KMS-11 (cell line): ENCODE data around the gene INHA.

Source experiments
- H2AFZ ChIP-seq: fragments of 200-600 bp; sonication (generic); 2 replicates; pipeline ENCODE4 v1.6.1; 2016; ENCODE audit warnings: antibody characterized with exemption, mixed run types, low read depth
- H3K27ac ChIP-seq: fragments of 200-600 bp; sonication (generic); 2 replicates; pipeline ENCODE4 v1.6.1; 2016; ENCODE audit warnings: mild to moderate bottlenecking, mixed run types
- H3K27me3 ChIP-seq: fragments of 200-600 bp; sonication (generic); 2 replicates; pipeline ENCODE4 v1.6.1; 2017; ENCODE audit warnings: mild to moderate bottlenecking, low read depth, mixed run types, moderate library complexity; ENCODE audit not compliant: insufficient read depth
- H3K36me3 ChIP-seq: fragments of 200-600 bp; sonication (generic); 2 replicates; pipeline ENCODE4 v1.6.1; 2017; ENCODE audit warnings: mild to moderate bottlenecking, mixed run types; ENCODE audit not compliant: insufficient read depth
- H3K4me1 ChIP-seq: fragments of 200-600 bp; sonication (generic); 2 replicates; pipeline ENCODE4 v1.6.1; 2016; ENCODE audit warnings: mild to moderate bottlenecking, low read depth, mixed run types; ENCODE audit not compliant: poor library complexity, severe bottlenecking
- H3K4me2 ChIP-seq: fragments of 200-600 bp; sonication (generic); 2 replicates; pipeline ENCODE4 v1.7.0; 2016; ENCODE audit warnings: mild to moderate bottlenecking, mixed run types
- H3K4me3 ChIP-seq: fragments of 200-600 bp; sonication (generic); IDR thresholded peaks from 2 replicates; pipeline ENCODE4 v1.6.1; 2017; ENCODE audit warnings: low read depth, low read length, mixed read lengths; ENCODE audit not compliant: insufficient read depth
- H3K79me2 ChIP-seq: fragments of 200-600 bp; sonication (generic); 2 replicates; pipeline ENCODE4 v1.6.1; 2016; ENCODE audit warnings: low read depth, mixed run types; ENCODE audit not compliant: insufficient read depth
- H3K9ac ChIP-seq: fragments of 200-600 bp; sonication (generic); 2 replicates; pipeline ENCODE4 v1.6.1; 2016; ENCODE audit warnings: mild to moderate bottlenecking, mixed run types
- H4K20me1 ChIP-seq: fragments of 200-600 bp; sonication (generic); 2 replicates; pipeline ENCODE4 v1.6.1; 2016; ENCODE audit warnings: mild to moderate bottlenecking, mixed run types; ENCODE audit not compliant: insufficient read depth
- CTCF ChIP-seq: fragments of 200-600 bp; sonication (generic); conservative IDR thresholded peaks from 2 replicates; pipeline ENCODE4 v1.6.1; 2017; ENCODE audit warnings: low read depth, mild to moderate bottlenecking, antibody characterized with exemption, low read length, moderate library complexity, mixed read lengths

The INHA gene

GRCh38 chr2:219578811-219579613, 6.9 kb downstream of the INHA start:
- Histone ChIP-seq H3K27me3 (peaks cover 14% of the 10 kb centered on the region; the same call in 1 of the 2 replicates), H4K20me1 (no peaks in the 10 kb centered on the region), H3K9ac (no peak overlapping the region), H3K4me3 (no peak overlapping the region), H3K4me1 (no peaks in the 10 kb centered on the region), H3K4me2 (no peak overlapping the region), H2AFZ (no peak overlapping the region), H3K79me2 (no peaks in the 10 kb centered on the region), H3K27ac (no peak overlapping the region), H3K36me3 (no peaks in the 10 kb centered on the region)
- no peak for TF ChIP-seq CTCF

- H3K36me3 ChIP-seq = no peaks in the 10 kb centered on the region
- TF ChIP-seq CTCF = no peak
- H3K27ac ChIP-seq = no peak overlapping the region
These were observed 9.2 kb downstream of the INHA start for GRCh38 chr2:219581346-219581745.

GRCh38 chr2:219591091-219591490, 19.0 kb downstream of the INHA start:
- Histone ChIP-seq H3K4me2 (no peak overlapping the region), H4K20me1 (no peaks in the 10 kb centered on the region), H3K27me3 (no peaks in the 10 kb centered on the region), H3K79me2 (no peaks in the 10 kb centered on the region), H3K4me1 (no peaks in the 10 kb centered on the region), H3K9ac (no peak overlapping the region), H3K4me3 (no peak overlapping the region), H2AFZ (no peak overlapping the region), H3K27ac (no peak overlapping the region), H3K36me3 (no peaks in the 10 kb centered on the region)
- no peak for TF ChIP-seq CTCF

More at GRCh38 chr2:219581346-219581745, 9.2 kb downstream of the INHA start:
- H3K79me2 ChIP-seq = no peaks in the 10 kb centered on the region
- no peak overlapping the region for H3K4me2 ChIP-seq
- H4K20me1 ChIP-seq = no peaks in the 10 kb centered on the region
- H3K27me3 ChIP-seq = peaks cover 7% of the 10 kb centered on the region; the same call in 1 of the 2 replicates
- H3K9ac ChIP-seq = no peak overlapping the region
- no peak overlapping the region for H2AFZ ChIP-seq
- no peaks in the 10 kb centered on the region for H3K4me1 ChIP-seq
- H3K4me3 ChIP-seq = no peak overlapping the region

GRCh38 chr2:219592736-219593135, 20.6 kb downstream of the INHA start:
- H3K4me3 ChIP-seq = no peak overlapping the region
- H4K20me1 ChIP-seq = no peaks in the 10 kb centered on the region
- H3K79me2 ChIP-seq = no peaks in the 10 kb centered on the region
- H3K27ac ChIP-seq = no peak overlapping the region
- H2AFZ ChIP-seq = no peak overlapping the region
- no peaks in the 10 kb centered on the region for H3K27me3 ChIP-seq
- peaks cover 4% of the 10 kb centered on the region for H3K4me1 ChIP-seq
- no peak for TF ChIP-seq CTCF
- no peak overlapping the region for H3K4me2 ChIP-seq
- H3K36me3 ChIP-seq = no peaks in the 10 kb centered on the region
- no peak overlapping the region for H3K9ac ChIP-seq
